ENCODE measurements around the gene CCDC120. TPM values are rescaled to one million over a fixed set of nuclear protein-coding genes. Genes with fewer than 3 reads are reported as not detected.

CCDC120 gene
- total RNA-seq, 1 donor from 2014 or later: 1.7 TPM

DNA sequence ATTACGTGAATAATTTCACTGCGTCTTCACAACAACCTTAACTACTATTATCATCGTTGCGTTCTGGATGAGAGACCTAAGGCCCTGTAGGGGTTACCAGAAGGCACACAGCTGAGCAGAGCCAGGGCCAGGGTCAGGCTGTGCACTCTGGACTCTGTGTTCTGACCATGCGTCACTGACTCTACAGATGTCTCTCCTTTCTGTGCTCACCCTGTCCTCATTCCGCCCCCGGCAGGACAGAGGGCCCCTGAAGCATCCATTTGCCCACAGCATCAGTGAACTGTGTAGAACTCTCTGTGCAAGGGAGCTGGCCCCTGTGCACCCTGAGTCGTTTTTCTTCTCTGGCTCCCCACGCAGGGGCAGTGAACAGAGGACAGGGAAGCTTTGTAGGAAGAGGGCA lies 43.4 kb downstream of the CCDC120 start:
- DNase-seq (ENCODE audit: low spot score): no peak

GRCh38 chrX:49103637-49104036 lies 44.8 kb downstream of the CCDC120 start:
- DNase-seq (ENCODE audit: low spot score): no peak

- no peak for DNase-seq (ENCODE audit: low spot score)
Measured at GRCh38 chrX:49106296-49106695, 47.5 kb downstream of the CCDC120 start.

GRCh38 chrX:49106930-49107329 lies 48.1 kb downstream of the CCDC120 start:
- DNase-seq (ENCODE audit: low spot score): peak; percentile 29

DNA sequence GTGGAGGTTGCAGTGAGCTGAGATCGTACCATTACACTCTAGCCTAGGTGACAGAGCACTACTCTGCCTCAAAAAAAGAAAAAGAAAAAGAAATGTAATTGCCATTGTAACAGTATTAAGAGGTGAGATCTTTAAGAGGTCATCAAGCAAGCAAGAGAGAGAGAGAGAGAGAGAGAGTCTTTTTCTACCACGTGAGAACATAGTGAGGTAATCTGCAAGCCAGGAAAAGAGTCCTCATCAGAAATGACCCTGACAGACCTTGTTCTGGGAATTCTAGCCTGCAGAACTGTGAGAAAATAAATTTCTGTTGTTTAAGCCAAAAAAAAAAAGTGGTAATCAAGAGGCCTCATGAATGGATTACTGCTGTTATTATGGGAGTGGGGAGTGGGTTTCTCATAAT lies 49.8 kb downstream of the CCDC120 start:
- DNase-seq (ENCODE audit: low spot score): no peak

DNA sequence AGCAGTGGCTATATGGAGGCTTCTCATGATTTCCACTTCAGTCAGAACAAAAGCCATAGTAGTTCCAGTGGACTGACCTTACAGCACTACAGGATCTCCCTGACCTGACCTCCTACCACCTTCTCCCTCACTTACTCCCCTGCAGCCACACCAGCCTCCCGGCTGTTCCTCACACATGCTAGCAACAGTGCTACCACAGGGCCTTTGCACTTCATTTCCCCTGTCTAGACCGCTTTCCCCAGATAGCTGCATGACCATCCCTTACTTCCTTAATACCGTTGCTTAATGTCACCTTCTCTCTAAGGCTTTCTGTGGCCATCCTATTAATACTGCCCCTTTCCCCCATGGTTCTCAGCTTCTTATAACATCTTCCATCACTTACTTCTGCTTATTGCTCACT lies 51.6 kb downstream of the CCDC120 start:
- DNase-seq (ENCODE audit: low spot score): no peak

- DNase-seq (ENCODE audit: low spot score): no peak
Measured at GRCh38 chrX:49111791-49112190, 53.0 kb downstream of the CCDC120 start.

DNA sequence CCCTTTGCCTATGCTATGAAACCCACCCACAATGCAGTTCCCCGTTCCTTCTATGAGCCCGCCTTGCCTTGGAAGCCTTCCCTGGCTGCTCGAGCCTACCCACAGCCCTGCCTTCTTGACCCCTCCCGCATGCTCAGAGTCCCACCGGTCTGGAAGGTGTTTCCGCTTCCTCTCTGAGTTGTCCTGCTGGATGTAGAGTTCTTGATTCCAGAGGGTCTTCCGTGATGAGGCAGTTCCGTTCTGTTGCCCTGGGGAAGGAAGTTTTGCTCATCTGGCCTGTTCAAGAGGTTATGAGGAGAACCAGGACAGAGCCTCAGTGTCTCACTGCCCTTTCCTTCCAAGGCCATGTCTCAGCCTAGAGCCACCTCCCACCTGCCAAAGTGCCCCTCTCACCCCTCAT lies 57.3 kb downstream of the CCDC120 start:
- DNase-seq (ENCODE audit: low spot score): no peak

- DNase-seq (ENCODE audit: low spot score): no peak
Measured at GRCh38 chrX:49116716-49117115, 57.9 kb downstream of the CCDC120 start.

- DNase-seq (ENCODE audit: low spot score): no peak
Measured at GRCh38 chrX:49117581-49117980, 58.8 kb downstream of the CCDC120 start.

Other genes starting within 250 kb of the CCDC120 start
- 5.3 TPM for gene ERAS, start 232.5 kb upstream of the CCDC120 start, total RNA-seq (ENCODE audit: insufficient read depth, low replicate concordance)
- not detected for gene PCSK1N, start 223.4 kb upstream of the CCDC120 start, total RNA-seq (ENCODE audit: insufficient read depth, low replicate concordance)
- 25.3 TPM for gene TIMM17B, start 161.2 kb upstream of the CCDC120 start, total RNA-seq (ENCODE audit: insufficient read depth, low replicate concordance)
- gene PQBP1, start 161.1 kb upstream of the CCDC120 start, total RNA-seq (ENCODE audit: insufficient read depth, low replicate concordance): 20.2 TPM
- 13.7 TPM for gene SLC35A2, start 147.4 kb upstream of the CCDC120 start, total RNA-seq (ENCODE audit: insufficient read depth, low replicate concordance)
- gene PIM2, start 140.0 kb upstream of the CCDC120 start, total RNA-seq (ENCODE audit: insufficient read depth, low replicate concordance): 7.9 TPM
- gene OTUD5, start 101.4 kb upstream of the CCDC120 start, total RNA-seq (ENCODE audit: insufficient read depth, low replicate concordance): 44.5 TPM
- 1.2 TPM for gene KCND1, start 87.2 kb upstream of the CCDC120 start, total RNA-seq (ENCODE audit: insufficient read depth, low replicate concordance)
- gene GRIPAP1, start 56.7 kb upstream of the CCDC120 start, total RNA-seq (ENCODE audit: insufficient read depth, low replicate concordance): 20.2 TPM
- 22.1 TPM for gene TFE3, start 15.6 kb upstream of the CCDC120 start, total RNA-seq (ENCODE audit: insufficient read depth, low replicate concordance)
- gene PRAF2, start 15.0 kb downstream of the CCDC120 start, total RNA-seq (ENCODE audit: insufficient read depth, low replicate concordance): 9.4 TPM
- gene WDR45, start 20.9 kb downstream of the CCDC120 start, total RNA-seq (ENCODE audit: insufficient read depth, low replicate concordance): 13.5 TPM
- gene GPKOW, start 64.7 kb downstream of the CCDC120 start, total RNA-seq (ENCODE audit: insufficient read depth, low replicate concordance): 11.8 TPM
- 0.24 TPM for gene MAGIX, start 103.8 kb downstream of the CCDC120 start, total RNA-seq (ENCODE audit: insufficient read depth, low replicate concordance)
- gene PLP2, start 112.9 kb downstream of the CCDC120 start, total RNA-seq (ENCODE audit: insufficient read depth, low replicate concordance): 28.9 TPM
- 20.2 TPM for gene PRICKLE3, start 127.4 kb downstream of the CCDC120 start, total RNA-seq (ENCODE audit: insufficient read depth, low replicate concordance)
- gene SYP, start 141.2 kb downstream of the CCDC120 start, total RNA-seq (ENCODE audit: insufficient read depth, low replicate concordance): 0.24 TPM
- gene CACNA1F, start 174.3 kb downstream of the CCDC120 start, total RNA-seq (ENCODE audit: insufficient read depth, low replicate concordance): not detected
- gene CCDC22, start 176.5 kb downstream of the CCDC120 start, total RNA-seq (ENCODE audit: insufficient read depth, low replicate concordance): 4.1 TPM
- gene FOXP3, start 205.7 kb downstream of the CCDC120 start, total RNA-seq (ENCODE audit: insufficient read depth, low replicate concordance): not detected
- gene PPP1R3F, start 210.8 kb downstream of the CCDC120 start, total RNA-seq (ENCODE audit: insufficient read depth, low replicate concordance): 3.9 TPM
- gene GAGE10, start 244.6 kb downstream of the CCDC120 start, total RNA-seq (ENCODE audit: insufficient read depth, low replicate concordance): not detected